Caco-2 (cell line): ENCODE results near the gene AP1S3. TPM values are rescaled to one million over a fixed set of nuclear protein-coding genes. Genes with fewer than 3 reads are reported as not detected.
A peak's percentile ranks its signal among the peaks of the same experiment; 100 is the strongest.
"Not testable (repeated sequence)": the region's sequence is repeated elsewhere in the genome, so short reads cannot be mapped to it uniquely, and the experiment has no call there.

Experiments
- BruUV-seq: library from RNA; stranded (reverse); fragments of 400-500 nt; replicated peaks from 2 replicates; lab custom pipeline; 2021; lab: Mats Ljungman, UMichigan
- CTCF ChIA-PET: fragments of 300-600 bp; sonication (Branson Sonifier 250); formaldehyde crosslinking; loops from one replicate; lab custom pipeline; 2022; ENCODE audit warnings: antibody characterized with exemption; lab: Charles Lee
- POLR2A ChIA-PET: fragments of 300-600 bp; sonication (Branson Sonifier 250); formaldehyde crosslinking; loops from one replicate; lab custom pipeline; 2022; ENCODE audit warnings: antibody characterized with exemption; lab: Charles Lee
- DNase-seq, 2 experiments: peaks; one replicate each; pipeline versions ENCODE4 v3.0.0 to v3.0.0-alpha.2; 2020 to 2022
- H3K27me3 ChIP-seq: replicated peaks from 2 replicates; pipeline ENCODE4 v1.6.0; 2011; ENCODE audit warnings: low read length; ENCODE audit not compliant: control insufficient read depth, insufficient read depth
- H3K36me3 ChIP-seq: 2 replicates; pipeline ENCODE4 v1.5.1; 2011; ENCODE audit warnings: low read length; ENCODE audit not compliant: control insufficient read depth, insufficient read depth
- H3K4me1 ChIP-seq: fragments of 250-450 bp; sonication (Bioruptor Pico); 2 replicates; pipeline ENCODE4 v1.5.1; 2020; ENCODE audit warnings: mild to moderate bottlenecking
- H3K4me3 ChIP-seq: 2 replicates; pipeline ENCODE4 v1.5.1; 2011; ENCODE audit warnings: low read depth, mild to moderate bottlenecking, control low read depth, low read length
- H3K9me3 ChIP-seq: fragments of 250-450 bp; sonication (Bioruptor Pico); 2 replicates; pipeline ENCODE4 v1.5.1; 2020; ENCODE audit warnings: mild to moderate bottlenecking, moderate library complexity
- H3K27ac Mint-ChIP-seq: one replicate; pipeline ENCODE4 v1.8.0; 2022; ENCODE audit warnings: mixed read lengths; ENCODE audit not compliant: unreplicated experiment
- H3K27me3 Mint-ChIP-seq: one replicate; pipeline ENCODE4 v1.8.0; 2022; ENCODE audit warnings: mixed read lengths; ENCODE audit not compliant: insufficient read depth, unreplicated experiment
- H3K36me3 Mint-ChIP-seq: one replicate; pipeline ENCODE4 v1.8.0; 2022; ENCODE audit warnings: mild to moderate bottlenecking, mixed read lengths; ENCODE audit not compliant: insufficient read depth, unreplicated experiment
- H3K4me1 Mint-ChIP-seq: one replicate; pipeline ENCODE4 v1.8.0; 2022; ENCODE audit warnings: low read depth, mixed read lengths; ENCODE audit not compliant: unreplicated experiment
- H3K4me3 Mint-ChIP-seq: one replicate; pipeline ENCODE4 v1.8.0; 2022; ENCODE audit warnings: mild to moderate bottlenecking, moderate library complexity, mixed read lengths; ENCODE audit not compliant: unreplicated experiment
- H3K9me3 Mint-ChIP-seq: one replicate; pipeline ENCODE4 v1.8.0; 2022; ENCODE audit warnings: mixed read lengths; ENCODE audit not compliant: unreplicated experiment
- intact Hi-C: fragments of 100-400 bp; cut with micrococcal nuclease; formaldehyde crosslinking; loops from one replicate; pipeline ENCODE4 v1.10.0; 2022; ENCODE audit not compliant: unreplicated experiment
- total RNA-seq: library from RNA; stranded (reverse); gene quantifications from 2 replicates; pipeline ENCODE4 v1.2.3, GENCODE V29; 2022
- TF ChIP-seq, protein P1 (sequence below), 2 experiments: fragments of 200-600 bp in 1 of 2; IDR thresholded peaks; 1 replicate in 1 of 2; 2 replicates in 1 of 2; pipeline versions ENCODE4 v1.5.1 to v1.8.0; 2011 to 2022; ENCODE audit warnings: antibody characterized with exemption in 1 of 2, control low read depth in 1 of 2, inconsistent platforms in 1 of 2, low read depth in 1 of 2, low read length in 1 of 2, mild to moderate bottlenecking in 1 of 2, moderate library complexity in 1 of 2; ENCODE audit not compliant: insufficient read depth in 1 of 2, severe bottlenecking in 1 of 2, unreplicated experiment in 1 of 2

Gene AP1S3
- total RNA-seq, 1 experiment from 2014 or later = 180 TPM

DNA sequence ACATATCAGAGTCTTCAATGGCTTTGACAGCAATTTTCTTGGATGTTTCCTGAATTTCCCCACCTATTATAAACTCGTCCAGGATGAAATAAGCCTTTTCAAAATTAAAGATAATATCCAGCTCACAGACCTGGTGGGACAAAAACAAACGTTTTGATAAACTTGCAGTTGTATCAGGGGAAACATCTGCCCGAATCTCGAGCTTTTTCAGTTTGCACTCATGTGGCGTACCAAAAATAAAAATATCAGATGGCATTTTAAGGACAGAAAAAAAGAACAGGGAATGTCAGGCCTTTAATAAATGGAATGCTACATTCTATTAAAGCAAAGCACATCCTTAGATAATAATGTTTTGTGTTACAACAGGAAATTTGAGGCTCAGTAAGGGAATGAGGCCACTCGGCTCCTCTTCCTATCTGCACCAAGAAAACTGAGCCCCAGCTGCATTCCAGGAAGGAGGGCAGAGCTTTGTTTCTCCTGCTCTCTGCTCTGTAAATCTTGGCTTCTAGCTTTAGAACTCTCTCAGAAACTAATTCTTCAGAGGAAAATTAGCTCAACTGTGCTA lies 72.1 kb downstream of the AP1S3 start:
- H3K36me3 Mint-ChIP-seq = peaks cover 90% of the 10 kb centered on the region
- ChIA-PET CTCF (no interaction called here), POLR2A (interaction anchor here (0.6 kb wide), 1 partner anchor 73 kb away, joined by 3 read pairs; no protein-coding TSS in a partner anchor)
- Histone ChIP-seq H3K4me1 (peaks cover 22% of the 10 kb centered on the region), H3K4me3 (no peak overlapping the region), H3K27me3 (no peaks in the 10 kb centered on the region), H3K36me3 (no peaks in the 10 kb centered on the region), H3K9me3 (no peaks in the 10 kb centered on the region)
- no peaks in the 10 kb centered on the region for H3K9me3 Mint-ChIP-seq
- BruUV-seq = no TSS peak
- no peak overlapping the region for H3K4me3 Mint-ChIP-seq
- no peaks in the 10 kb centered on the region for H3K27me3 Mint-ChIP-seq
- TF ChIP-seq, protein P1, sequence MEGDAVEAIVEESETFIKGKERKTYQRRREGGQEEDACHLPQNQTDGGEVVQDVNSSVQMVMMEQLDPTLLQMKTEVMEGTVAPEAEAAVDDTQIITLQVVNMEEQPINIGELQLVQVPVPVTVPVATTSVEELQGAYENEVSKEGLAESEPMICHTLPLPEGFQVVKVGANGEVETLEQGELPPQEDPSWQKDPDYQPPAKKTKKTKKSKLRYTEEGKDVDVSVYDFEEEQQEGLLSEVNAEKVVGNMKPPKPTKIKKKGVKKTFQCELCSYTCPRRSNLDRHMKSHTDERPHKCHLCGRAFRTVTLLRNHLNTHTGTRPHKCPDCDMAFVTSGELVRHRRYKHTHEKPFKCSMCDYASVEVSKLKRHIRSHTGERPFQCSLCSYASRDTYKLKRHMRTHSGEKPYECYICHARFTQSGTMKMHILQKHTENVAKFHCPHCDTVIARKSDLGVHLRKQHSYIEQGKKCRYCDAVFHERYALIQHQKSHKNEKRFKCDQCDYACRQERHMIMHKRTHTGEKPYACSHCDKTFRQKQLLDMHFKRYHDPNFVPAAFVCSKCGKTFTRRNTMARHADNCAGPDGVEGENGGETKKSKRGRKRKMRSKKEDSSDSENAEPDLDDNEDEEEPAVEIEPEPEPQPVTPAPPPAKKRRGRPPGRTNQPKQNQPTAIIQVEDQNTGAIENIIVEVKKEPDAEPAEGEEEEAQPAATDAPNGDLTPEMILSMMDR (IDR thresholded peaks at IDR 0.05; ENCODE audit: insufficient read depth in 1 of 2, low read depth in 1 of 2, low read length in 1 of 2, severe bottlenecking in 1 of 2, unreplicated experiment in 1 of 2) = no peak
- peaks cover 22% of the 10 kb centered on the region for H3K4me1 Mint-ChIP-seq
- intact Hi-C loops = no loop called here
- no peak for DNase-seq
- H3K27ac Mint-ChIP-seq = no peak overlapping the region

DNA sequence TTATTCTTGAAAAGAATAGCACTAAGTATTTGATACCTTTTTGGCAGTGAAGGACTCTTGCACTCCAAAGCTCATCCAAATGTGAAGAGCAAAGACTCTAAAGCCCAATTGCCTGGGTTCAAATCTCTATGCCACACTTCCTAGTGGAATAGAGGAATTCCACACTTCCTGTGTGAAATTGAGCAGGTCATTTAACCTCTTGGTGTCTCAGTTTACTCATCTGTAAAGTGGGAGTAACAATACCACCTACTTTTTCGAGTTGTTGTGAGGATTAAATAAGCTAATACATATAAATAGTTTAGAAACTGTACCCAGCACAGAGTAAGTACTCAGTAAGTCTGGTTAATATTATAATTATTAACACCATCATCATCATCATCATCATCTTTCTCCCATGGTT lies 72.6 kb downstream of the AP1S3 start:
- no peaks in the 10 kb centered on the region for H3K9me3 ChIP-seq
- TF ChIP-seq, protein P1 (IDR thresholded peaks at IDR 0.05; ENCODE audit: insufficient read depth in 1 of 2, low read depth in 1 of 2, low read length in 1 of 2, severe bottlenecking in 1 of 2, unreplicated experiment in 1 of 2) = no peak
- BruUV-seq = no TSS peak
- peaks cover 27% of the 10 kb centered on the region for H3K4me1 ChIP-seq
- peaks cover 87% of the 10 kb centered on the region for H3K36me3 Mint-ChIP-seq
- intact Hi-C loops = no loop called here
- no peaks in the 10 kb centered on the region for H3K27me3 Mint-ChIP-seq
- CTCF ChIA-PET = interaction anchor here (1.6 kb wide), 1 partner anchor 97 kb away, joined by 5 read pairs; no protein-coding TSS in a partner anchor
- no peak overlapping the region for H3K4me3 ChIP-seq
- DNase-seq = no peak
- no peaks in the 10 kb centered on the region for H3K9me3 Mint-ChIP-seq
- peaks cover 27% of the 10 kb centered on the region for H3K4me1 Mint-ChIP-seq
- no peaks in the 10 kb centered on the region for H3K27me3 ChIP-seq
- H3K4me3 Mint-ChIP-seq = no peak overlapping the region
- no peak overlapping the region for H3K27ac Mint-ChIP-seq
- POLR2A ChIA-PET = interaction anchor here (0.6 kb wide), 1 partner anchor 73 kb away, joined by 3 read pairs; no protein-coding TSS in a partner anchor
- no peaks in the 10 kb centered on the region for H3K36me3 ChIP-seq

DNA sequence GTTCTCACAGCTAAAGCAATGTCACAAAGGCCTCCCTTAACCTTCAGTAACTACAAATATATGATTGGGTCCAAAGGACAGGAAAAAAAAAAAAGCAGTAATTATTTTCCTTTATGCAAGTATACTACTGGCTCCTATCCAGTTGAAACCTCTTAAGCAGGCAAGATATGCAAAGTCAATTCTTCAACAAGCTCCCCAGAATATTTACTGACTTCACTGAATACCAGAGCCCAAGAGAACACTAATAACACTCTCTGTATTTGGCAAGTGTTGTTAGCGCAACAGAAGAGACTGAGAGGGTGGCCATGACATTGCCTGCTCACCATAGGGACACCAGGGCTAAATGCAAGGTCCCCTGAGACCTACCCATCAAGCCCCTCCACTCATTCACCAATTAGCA lies 74.5 kb downstream of the AP1S3 start:
- H3K9me3 ChIP-seq = no peaks in the 10 kb centered on the region
- intact Hi-C loops = no loop called here
- Mint-ChIP-seq H3K27me3 (no peaks in the 10 kb centered on the region), H3K36me3 (peaks cover 82% of the 10 kb centered on the region), H3K27ac (peak overlapping the region; percentile 46), H3K9me3 (no peaks in the 10 kb centered on the region), H3K4me1 (peaks cover 40% of the 10 kb centered on the region), H3K4me3 (no peak overlapping the region)
- H3K36me3 ChIP-seq = no peaks in the 10 kb centered on the region
- DNase-seq = no peak
- peaks cover 42% of the 10 kb centered on the region for H3K4me1 ChIP-seq
- TF ChIP-seq, protein P1 (IDR thresholded peaks at IDR 0.05; ENCODE audit: insufficient read depth in 1 of 2, low read depth in 1 of 2, low read length in 1 of 2, severe bottlenecking in 1 of 2, unreplicated experiment in 1 of 2) = no peak
- H3K27me3 ChIP-seq = no peaks in the 10 kb centered on the region
- H3K4me3 ChIP-seq = no peak overlapping the region
- POLR2A ChIA-PET = no interaction called here
- CTCF ChIA-PET = interaction anchor here (0.6 to 1.9 kb wide), 4 partner anchors 37 to 109 kb away, joined by 3 to 6 read pairs (median 4); no protein-coding TSS in a partner anchor
- no TSS peak for BruUV-seq

DNA sequence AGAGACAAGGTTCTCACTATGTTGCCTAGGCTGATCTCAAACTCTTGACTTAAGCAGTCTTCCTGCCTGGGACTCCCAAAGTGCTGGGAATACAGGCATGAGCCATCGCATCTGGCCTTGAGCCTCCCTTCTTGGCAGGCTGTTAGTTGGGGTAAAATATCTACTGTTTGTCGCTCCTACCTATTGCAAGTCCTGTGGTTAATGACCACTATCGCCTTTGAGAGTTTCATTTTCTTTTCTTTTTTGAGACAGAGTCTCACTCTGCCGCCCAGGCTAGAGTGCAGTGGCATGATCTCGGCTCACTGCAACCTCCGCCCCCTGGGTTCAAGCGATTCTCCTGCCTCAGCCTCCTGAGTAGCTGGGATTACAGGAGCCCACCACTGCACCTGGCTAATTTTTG lies 75.6 kb downstream of the AP1S3 start:
- H3K9me3 Mint-ChIP-seq, BruUV-seq, H3K9me3 ChIP-seq, DNase-seq, H3K27me3 Mint-ChIP-seq, intact Hi-C loops, POLR2A ChIA-PET, H3K36me3 ChIP-seq, H3K27me3 ChIP-seq, H3K4me3 Mint-ChIP-seq, H3K4me3 ChIP-seq: not testable (repeated sequence)
- CTCF ChIA-PET = interaction anchor here (2.7 kb wide), 2 partner anchors 37 to 99 kb away, joined by 15 to 19 read pairs; no protein-coding TSS in a partner anchor
- Mint-ChIP-seq H3K27ac (peak overlapping the region; percentile 94), H3K4me1 (peaks cover 40% of the 10 kb centered on the region), H3K36me3 (peaks cover 82% of the 10 kb centered on the region)
- H3K4me1 ChIP-seq = peaks cover 42% of the 10 kb centered on the region
